Measurements from ENCODE around the gene GTPBP8. TPM values are rescaled to one million over a fixed set of nuclear protein-coding genes. Genes with fewer than 3 reads are reported as not detected.

The GTPBP8 gene
- total RNA-seq, 1 donor from 2014 or later = 25.7 TPM

DNA sequence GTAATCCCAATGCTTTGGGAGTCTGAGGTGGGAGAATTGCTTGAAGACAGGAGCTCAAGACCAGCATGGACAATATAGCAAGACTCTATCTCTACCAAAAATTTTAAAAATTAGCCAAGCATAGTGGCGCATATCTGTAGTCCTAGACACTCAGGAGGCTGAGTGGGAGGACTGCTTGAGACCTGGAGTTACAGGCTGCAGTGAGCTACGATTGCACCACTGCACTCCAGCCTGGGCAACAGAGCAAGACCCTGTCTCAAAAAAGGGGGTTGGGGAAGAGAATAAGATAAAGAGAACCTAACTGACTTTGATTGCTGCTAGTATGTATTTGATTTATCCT lies 16.6 kb upstream of the GTPBP8 start:
- Mint-ChIP-seq H3K4me3 (ENCODE audit: unreplicated experiment) (no peak overlapping the region), H3K9me3 (ENCODE audit: unreplicated experiment) (no peaks in the 10 kb centered on the region), H3K4me1 (ENCODE audit: low read depth, unreplicated experiment) (no peaks in the 10 kb centered on the region), H3K27me3 (ENCODE audit: low read depth, unreplicated experiment) (peaks cover 3% of the 10 kb centered on the region), H3K27ac (ENCODE audit: unreplicated experiment) (no peak overlapping the region), H3K36me3 (ENCODE audit: low read depth, unreplicated experiment) (no peaks in the 10 kb centered on the region)
- Histone ChIP-seq H3K9me3 (ENCODE audit: insufficient read depth, low read depth, low read length) (no peaks in the 10 kb centered on the region), H3K4me1 (ENCODE audit: insufficient read depth, low read length) (no peaks in the 10 kb centered on the region), H3K27me3 (ENCODE audit: insufficient read depth, low read length) (no peaks in the 10 kb centered on the region), H3K27ac (ENCODE audit: low read depth, low read length) (no peak overlapping the region), H3K4me3 (ENCODE audit: insufficient read depth, low read depth, low read length) (no peak overlapping the region), H3K36me3 (ENCODE audit: insufficient read depth, low read length) (no peaks in the 10 kb centered on the region), H4K20me1 (ENCODE audit: insufficient read depth, low read length) (no peaks in the 10 kb centered on the region), H2AFZ (ENCODE audit: low read depth, low read length) (no peak overlapping the region), H3K9ac (ENCODE audit: low read length) (no peak overlapping the region), H3K79me2 (ENCODE audit: insufficient read depth, low read length) (no peaks in the 10 kb centered on the region), H3K4me2 (ENCODE audit: low read length) (no peak overlapping the region)
- DNase-seq (ENCODE audit: low read depth) = no peak
- TF ChIP-seq, protein P1, sequence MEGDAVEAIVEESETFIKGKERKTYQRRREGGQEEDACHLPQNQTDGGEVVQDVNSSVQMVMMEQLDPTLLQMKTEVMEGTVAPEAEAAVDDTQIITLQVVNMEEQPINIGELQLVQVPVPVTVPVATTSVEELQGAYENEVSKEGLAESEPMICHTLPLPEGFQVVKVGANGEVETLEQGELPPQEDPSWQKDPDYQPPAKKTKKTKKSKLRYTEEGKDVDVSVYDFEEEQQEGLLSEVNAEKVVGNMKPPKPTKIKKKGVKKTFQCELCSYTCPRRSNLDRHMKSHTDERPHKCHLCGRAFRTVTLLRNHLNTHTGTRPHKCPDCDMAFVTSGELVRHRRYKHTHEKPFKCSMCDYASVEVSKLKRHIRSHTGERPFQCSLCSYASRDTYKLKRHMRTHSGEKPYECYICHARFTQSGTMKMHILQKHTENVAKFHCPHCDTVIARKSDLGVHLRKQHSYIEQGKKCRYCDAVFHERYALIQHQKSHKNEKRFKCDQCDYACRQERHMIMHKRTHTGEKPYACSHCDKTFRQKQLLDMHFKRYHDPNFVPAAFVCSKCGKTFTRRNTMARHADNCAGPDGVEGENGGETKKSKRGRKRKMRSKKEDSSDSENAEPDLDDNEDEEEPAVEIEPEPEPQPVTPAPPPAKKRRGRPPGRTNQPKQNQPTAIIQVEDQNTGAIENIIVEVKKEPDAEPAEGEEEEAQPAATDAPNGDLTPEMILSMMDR (IDR thresholded peaks at IDR 0.05; ENCODE audit: insufficient read depth, low read depth, low read length) = no peak
- no peak for FAIRE-seq

DNA sequence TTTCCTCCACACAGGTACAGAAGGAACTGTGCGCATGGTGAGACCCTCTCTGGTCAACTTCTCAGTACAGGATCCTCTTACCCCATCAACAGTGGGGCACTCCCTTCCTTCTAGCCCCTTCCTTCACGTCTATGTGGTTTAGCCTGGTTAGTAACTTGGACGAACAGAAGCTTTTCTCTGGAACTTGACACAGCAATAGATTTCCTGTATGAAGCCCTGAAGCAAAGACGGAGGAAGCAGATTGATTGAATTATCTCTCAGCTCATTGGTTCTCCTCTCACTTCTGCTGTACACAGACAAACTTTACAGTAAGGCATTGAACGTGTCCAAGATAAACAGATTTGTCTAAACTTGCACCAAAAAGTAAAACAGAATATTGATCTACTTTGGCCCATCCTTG lies 15.9 kb upstream of the GTPBP8 start, which contains the start of gene CD200R1:
CD200R1 (minus strand) TSS at position 210 of the 400 bp plus-strand sequence. CDS start 246 bp downstream, outside the sequence.
- Histone ChIP-seq H3K4me1 (ENCODE audit: insufficient read depth, low read length) (no peaks in the 10 kb centered on the region), H3K27me3 (ENCODE audit: insufficient read depth, low read length) (no peaks in the 10 kb centered on the region), H2AFZ (ENCODE audit: low read depth, low read length) (no peak within 1 kb of the TSS), H4K20me1 (ENCODE audit: insufficient read depth, low read length) (no peaks in the 10 kb centered on the region), H3K79me2 (ENCODE audit: insufficient read depth, low read length) (no peaks in the 10 kb centered on the region), H3K4me3 (ENCODE audit: insufficient read depth, low read depth, low read length) (no peak within 1 kb of the TSS), H3K27ac (ENCODE audit: low read depth, low read length) (no peak within 1 kb of the TSS), H3K9me3 (ENCODE audit: insufficient read depth, low read depth, low read length) (no peaks in the 10 kb centered on the region), H3K9ac (ENCODE audit: low read length) (no peak within 1 kb of the TSS), H3K36me3 (ENCODE audit: insufficient read depth, low read length) (no peaks in the 10 kb centered on the region), H3K4me2 (ENCODE audit: low read length) (no peak within 1 kb of the TSS)
- DNase-seq (ENCODE audit: low read depth) (no peak), FAIRE-seq (no peak)
- Mint-ChIP-seq H3K27ac (ENCODE audit: unreplicated experiment) (no peak within 1 kb of the TSS), H3K9me3 (ENCODE audit: unreplicated experiment) (no peaks in the 10 kb centered on the region), H3K36me3 (ENCODE audit: low read depth, unreplicated experiment) (no peaks in the 10 kb centered on the region), H3K4me3 (ENCODE audit: unreplicated experiment) (no peak within 1 kb of the TSS), H3K4me1 (ENCODE audit: low read depth, unreplicated experiment) (no peaks in the 10 kb centered on the region), H3K27me3 (ENCODE audit: low read depth, unreplicated experiment) (peaks cover 3% of the 10 kb centered on the region)
- TF ChIP-seq EZH2 (IDR thresholded peaks at IDR 0.05; ENCODE audit: insufficient read depth, low read length) = no peak
- TF ChIP-seq, protein P1 (IDR thresholded peaks at IDR 0.05; ENCODE audit: insufficient read depth, low read depth, low read length) = no peak

DNA sequence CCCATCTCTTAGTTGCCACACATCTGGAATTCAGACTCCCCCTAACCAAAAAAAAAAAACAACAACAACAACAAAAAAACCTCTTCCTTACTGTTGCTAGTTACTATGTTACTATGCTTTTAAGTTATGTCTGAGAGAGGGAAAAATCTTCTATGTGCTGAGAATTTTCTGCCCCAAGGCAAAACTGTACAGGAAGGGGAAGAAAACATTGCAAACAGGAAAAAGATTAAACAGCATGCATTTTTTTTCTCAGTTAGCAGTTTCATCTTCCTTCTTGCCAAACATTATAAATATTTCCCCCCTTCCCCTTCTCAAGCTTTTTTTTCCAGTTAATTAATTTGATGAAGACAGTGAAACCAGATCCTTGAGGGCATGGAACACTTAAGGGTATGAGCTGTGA lies 14.8 kb upstream of the GTPBP8 start:
- no peak overlapping the region for H3K4me2 ChIP-seq (ENCODE audit: low read length)
- no peaks in the 10 kb centered on the region for H3K36me3 Mint-ChIP-seq (ENCODE audit: low read depth, unreplicated experiment)
- H3K27me3 Mint-ChIP-seq (ENCODE audit: low read depth, unreplicated experiment) = peaks cover 3% of the 10 kb centered on the region
- no peak overlapping the region for H3K27ac ChIP-seq (ENCODE audit: low read depth, low read length)
- no peak overlapping the region for H2AFZ ChIP-seq (ENCODE audit: low read depth, low read length)
- H4K20me1 ChIP-seq (ENCODE audit: insufficient read depth, low read length) = no peaks in the 10 kb centered on the region
- H3K4me1 Mint-ChIP-seq (ENCODE audit: low read depth, unreplicated experiment) = peaks cover 5% of the 10 kb centered on the region
- H3K27ac Mint-ChIP-seq (ENCODE audit: unreplicated experiment) = no peak overlapping the region
- H3K9me3 ChIP-seq (ENCODE audit: insufficient read depth, low read depth, low read length) = no peaks in the 10 kb centered on the region
- H3K27me3 ChIP-seq (ENCODE audit: insufficient read depth, low read length) = no peaks in the 10 kb centered on the region
- H3K9ac ChIP-seq (ENCODE audit: low read length) = no peak overlapping the region
- no peaks in the 10 kb centered on the region for H3K79me2 ChIP-seq (ENCODE audit: insufficient read depth, low read length)
- H3K4me1 ChIP-seq (ENCODE audit: insufficient read depth, low read length) = no peaks in the 10 kb centered on the region
- no peak overlapping the region for H3K4me3 Mint-ChIP-seq (ENCODE audit: unreplicated experiment)
- H3K36me3 ChIP-seq (ENCODE audit: insufficient read depth, low read length) = no peaks in the 10 kb centered on the region
- H3K4me3 ChIP-seq (ENCODE audit: insufficient read depth, low read depth, low read length) = no peak overlapping the region
- FAIRE-seq (no peak), DNase-seq (ENCODE audit: low read depth) (no peak)
- H3K9me3 Mint-ChIP-seq (ENCODE audit: unreplicated experiment) = no peaks in the 10 kb centered on the region
- TF ChIP-seq, protein P1 (IDR thresholded peaks at IDR 0.05; ENCODE audit: insufficient read depth, low read depth, low read length) = no peak
- no peak for TF ChIP-seq EZH2 (IDR thresholded peaks at IDR 0.05; ENCODE audit: insufficient read depth, low read length)

Data from astrocyte (in vitro differentiated cells and primary cell).